GM23248 (cell line): ENCODE measurements around the gene IRF8.

Experiments used
- EZH2 ChIP-seq: fragments of 200-600 bp; sonication (generic); IDR thresholded peaks from 2 replicates; pipeline ENCODE4 v1.6.1; 2018; ENCODE audit warnings: antibody characterized with exemption, mild to moderate bottlenecking; ENCODE audit not compliant: insufficient read depth, poor library complexity, severe bottlenecking
- EZH2phosphoT487 ChIP-seq: fragments of 200-600 bp; sonication (generic); IDR thresholded peaks from 2 replicates; pipeline ENCODE4 v1.6.1; 2018; ENCODE audit warnings: antibody characterized with exemption, moderate library complexity, mild to moderate bottlenecking, low read depth; ENCODE audit not compliant: insufficient read depth

DNA sequence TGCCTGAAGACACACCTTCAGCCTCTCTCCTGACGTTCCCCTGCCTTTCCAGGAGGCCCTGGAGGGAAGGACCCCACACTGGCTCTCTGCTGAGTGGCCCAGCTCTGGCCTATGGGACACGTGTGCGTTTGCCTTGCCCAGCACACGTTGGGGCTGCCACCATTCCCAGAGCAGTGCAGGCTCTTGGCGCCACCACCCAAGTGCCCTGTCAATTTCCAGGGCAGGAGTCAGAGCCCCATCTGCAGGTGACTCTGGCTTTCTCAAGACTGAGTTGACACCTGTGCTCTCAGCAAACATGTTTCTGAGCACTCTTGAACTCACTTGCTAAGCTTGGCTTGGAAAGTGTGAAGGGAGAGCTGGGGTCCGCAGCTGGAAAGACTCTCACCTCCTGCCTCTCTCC, 4.7 kb upstream of the IRF8 start:
- TF ChIP-seq EZH2phosphoT487 (no peak), EZH2 (no peak)
